GM21526 (cell line): ENCODE measurements around the gene ACOX2.

Experiments
- ATAC-seq: cut with Tn5 transposase; IDR thresholded peaks from one replicate; pipeline ENCODE4 v1.9.1; 2021; ENCODE audit warnings: moderate library complexity; ENCODE audit not compliant: unreplicated experiment, low FRiP score

The ACOX2 gene

DNA sequence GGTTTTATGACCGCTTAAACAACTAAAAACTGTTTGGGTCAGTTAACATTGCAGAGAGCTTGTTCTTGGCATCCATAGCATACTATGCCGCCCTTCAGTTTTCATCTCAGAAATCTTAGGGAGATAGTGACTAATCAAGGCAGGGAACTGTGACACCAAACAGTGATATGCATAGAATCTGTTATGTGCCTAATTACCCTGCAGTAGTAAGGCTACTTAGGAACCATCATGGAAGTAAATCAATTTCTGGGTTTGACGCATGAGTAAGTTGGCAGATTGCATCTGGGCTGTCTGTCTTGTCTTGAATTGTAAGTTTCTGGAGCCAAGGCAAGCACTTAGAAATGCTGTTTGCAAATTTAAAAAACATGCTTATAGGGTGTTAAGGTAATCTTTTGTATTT lies 22.6 kb downstream of the ACOX2 start:
- ATAC-seq = no peak

DNA sequence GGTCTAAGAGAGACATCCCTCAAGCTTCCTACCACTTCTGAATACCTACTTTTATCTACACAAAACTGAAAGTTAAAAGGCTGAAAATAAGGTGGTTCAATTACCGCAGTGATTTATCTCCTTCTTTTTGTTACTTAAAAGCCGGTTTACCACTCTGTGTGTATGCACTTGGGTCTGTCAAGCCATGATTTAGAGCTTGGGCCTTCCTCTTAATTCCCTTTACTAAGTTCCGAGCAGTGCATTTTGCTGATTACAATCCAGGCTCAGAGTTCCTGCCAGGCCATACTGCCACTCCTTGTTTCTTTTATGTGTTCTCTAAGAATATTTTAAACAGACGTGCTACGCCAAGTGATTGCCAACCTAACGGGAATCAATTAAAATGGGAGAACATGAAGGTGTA lies 28.6 kb downstream of the ACOX2 start:
- no peak for ATAC-seq

DNA sequence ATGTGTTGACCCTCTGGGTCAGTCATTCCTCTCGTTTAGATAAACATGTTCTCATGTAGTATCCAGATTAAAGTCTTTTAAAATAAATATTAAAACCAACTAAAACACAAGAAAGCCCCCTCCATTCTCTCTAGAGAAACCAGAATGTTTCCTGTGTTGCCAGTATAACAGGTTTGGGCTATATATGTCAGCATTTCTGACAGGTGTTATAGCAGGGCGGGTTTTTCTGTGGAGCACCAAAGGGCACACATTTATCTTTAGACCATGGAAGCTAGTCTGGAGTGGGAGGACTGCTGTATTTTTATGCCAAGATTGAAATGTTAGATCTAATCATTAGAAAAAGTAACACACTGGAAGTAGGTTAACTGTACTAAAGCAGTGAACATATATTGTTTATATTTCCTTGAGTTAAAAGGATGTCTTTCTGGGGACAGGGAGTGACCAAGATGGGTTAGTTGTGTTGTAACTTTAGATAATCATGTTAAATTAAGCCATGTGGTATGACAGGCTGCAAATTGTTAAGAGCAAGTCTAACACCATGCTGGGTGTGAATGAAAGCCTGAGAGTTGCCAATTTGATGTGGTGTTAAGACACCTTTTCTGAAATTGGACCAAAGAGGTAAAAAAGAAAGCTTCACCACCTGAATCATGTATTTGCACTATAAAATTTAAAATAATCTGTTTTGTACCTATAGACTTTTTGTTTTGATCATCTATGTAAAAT lies 29.5 kb downstream of the ACOX2 start:
- ATAC-seq = no peak

DNA sequence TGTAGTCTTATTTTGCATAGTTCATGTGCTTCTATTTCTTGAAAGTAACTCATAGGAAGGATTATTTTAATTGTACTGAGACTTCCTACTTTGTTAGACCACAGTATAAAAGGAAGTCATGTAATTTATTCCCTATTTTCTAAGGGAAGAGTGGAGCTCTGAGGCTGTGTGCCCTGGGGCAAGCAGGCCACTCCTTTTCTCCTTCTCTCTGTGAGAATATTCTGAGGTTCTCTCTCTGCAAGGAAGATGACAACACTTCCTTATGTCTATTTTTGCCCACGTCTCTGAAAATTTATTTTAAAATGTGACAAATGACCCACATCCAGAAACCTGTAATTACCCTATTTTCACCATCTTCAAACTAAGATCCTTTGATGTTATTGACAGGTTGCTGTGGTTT lies 34.1 kb downstream of the ACOX2 start:
- no peak for ATAC-seq

DNA sequence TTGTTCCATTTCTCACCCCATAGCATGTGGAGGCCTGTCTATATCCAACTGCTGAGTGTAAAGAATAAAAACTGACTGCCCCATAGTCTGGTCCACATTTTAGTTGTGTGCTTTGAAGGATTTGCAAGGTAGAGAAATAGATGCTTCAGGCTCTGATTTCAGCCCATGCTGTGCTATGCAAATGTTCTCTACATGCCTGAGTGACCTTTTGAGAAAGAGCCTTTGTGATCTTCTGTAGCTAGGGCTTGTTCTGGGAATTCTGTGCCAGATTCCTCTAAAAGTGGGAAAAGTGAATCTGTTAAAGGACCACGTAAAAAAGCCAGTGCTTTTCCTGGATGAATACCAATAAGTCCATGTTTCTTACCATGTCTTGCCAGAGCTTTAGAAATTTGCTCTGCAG lies 39.9 kb downstream of the ACOX2 start:
- no peak for ATAC-seq

DNA sequence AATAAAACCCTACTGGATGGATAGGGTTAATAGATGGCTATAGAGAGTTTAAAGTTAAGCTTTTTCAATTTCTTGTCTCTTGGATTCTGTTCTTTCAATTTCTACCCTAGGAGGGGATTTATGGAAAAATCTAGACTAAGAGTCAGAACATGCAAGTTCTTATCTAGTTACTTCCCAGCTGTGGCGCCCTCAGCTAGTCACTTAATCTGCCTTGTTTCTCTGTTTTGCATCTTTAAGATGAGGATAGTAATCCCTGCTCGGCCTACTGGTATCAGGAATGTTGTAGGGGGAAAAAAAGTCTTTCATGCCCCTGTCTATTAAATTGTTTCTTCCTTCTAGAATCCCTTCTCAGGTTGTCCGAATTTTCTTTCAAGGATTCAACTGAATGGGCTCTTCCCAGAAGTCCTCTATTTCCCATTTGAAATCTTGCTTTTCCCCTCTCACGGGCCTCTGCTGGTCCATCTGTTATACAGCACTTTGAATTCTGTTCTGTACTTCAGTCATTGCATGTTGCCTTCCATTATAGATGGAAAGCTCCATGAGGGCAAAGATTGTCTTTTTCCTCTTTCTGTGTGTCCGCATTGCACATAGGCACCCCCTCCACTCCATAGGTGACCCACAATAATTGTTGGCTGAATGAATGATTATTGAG lies 40.7 kb downstream of the ACOX2 start:
- ATAC-seq = no peak

DNA sequence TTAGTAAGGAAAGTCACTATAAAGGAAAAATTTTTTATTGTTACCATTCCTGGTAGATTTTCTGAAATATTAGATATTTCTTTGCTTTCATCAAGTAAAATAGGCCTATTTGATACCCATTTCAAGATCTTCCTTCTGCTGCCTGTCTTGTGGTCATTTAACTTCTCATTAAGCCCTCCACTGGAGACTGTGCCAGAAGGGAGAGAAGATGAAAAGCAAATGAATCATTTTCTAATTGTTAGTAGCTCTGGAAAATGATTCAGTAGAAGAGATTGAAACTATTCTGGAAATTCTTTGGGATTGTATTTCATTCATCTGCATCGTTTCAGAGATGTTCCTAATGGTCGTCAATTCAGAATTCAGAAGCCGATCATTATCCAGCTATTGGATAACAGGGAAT lies 41.9 kb downstream of the ACOX2 start:
- no peak for ATAC-seq

DNA sequence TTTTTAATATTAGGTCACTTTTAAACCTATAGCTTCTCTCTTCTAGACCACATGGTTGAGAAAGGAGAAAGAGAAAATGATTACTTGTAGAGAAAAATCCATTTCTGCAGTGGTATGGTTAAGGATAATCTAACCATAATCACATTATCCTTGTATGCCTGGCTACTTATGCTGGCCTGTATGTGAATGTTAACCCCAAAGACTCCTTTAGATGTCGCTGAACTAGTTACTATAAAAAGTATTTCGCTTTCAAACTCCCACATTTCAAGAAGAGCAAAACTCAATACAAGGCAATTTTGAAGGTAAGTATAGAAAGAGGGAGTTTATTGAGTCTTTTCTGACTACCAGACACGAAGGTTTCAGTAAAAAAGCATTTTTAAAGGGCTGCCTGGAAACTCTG lies 42.9 kb downstream of the ACOX2 start:
- no peak for ATAC-seq

DNA sequence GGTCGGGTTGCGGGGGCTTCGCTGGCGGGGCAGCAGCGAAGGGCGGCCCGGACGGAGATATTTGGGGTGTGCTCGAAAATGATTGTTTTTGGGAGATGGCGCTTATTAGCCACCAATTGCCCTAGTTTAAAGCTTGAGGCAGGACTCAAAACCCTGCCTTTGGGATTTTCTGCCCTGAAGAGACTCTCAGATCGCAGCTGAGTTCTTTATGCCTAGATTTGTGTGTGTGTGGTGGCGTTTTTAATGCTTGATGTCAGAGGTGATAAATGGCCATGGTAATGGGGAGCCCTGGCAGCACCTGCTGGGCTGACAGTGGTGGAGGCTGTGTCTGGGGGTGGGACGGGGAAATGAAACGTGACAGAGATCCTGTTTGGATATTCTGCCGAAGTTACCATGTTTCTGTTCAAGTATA lies 44.5 kb downstream of the ACOX2 start:
- ATAC-seq = peak; percentile 28

DNA sequence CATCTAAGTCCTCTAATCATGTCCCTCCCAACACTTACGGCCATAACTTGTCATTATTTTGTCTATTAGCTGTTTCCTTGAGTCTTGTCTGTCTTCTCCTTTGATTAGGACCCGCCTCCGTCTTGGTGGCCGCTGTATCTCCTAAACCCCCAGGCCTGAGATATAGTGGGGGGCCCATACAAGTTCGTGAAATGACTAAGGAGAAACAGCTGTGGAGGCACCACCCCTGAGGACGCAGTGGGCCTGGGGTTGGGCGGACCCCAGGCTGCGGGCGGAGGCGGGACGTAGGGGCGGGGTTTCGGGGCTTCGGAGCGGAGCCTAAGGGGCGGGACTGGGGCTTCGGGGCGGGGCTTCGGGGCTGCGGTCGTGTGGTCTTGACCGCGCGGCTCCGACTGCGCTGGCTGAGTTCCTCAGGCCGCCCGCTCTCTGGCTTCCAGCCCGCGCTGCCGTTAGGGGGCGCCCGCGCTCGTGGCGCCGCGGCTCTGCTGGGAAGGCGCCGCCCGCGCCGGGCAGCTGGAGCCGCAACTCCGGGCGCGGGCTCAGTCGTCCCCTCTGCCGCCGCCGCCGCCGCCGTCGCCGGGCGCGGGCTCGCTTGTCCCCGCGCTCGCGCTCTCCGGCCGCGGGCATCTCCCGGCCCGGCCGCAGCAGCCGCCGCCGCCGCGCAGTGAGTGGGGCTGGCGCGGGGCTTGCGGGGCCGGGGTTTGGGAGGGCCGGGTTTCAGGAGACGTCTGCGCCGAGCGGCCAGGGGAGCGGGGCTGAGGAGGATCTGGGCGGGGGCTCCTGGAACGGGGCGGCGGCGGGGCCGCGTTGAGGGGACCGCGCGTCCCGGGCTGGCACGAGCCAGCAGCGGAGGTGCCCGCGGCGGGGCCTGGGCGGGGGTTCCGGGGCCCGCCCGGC lies 45.2 kb downstream of the ACOX2 start, which contains the start of gene KCTD6:
Gene KCTD6 (plus strand): TSS at position 591 of the 897 bp plus-strand sequence. CDS start 6,660 bp downstream, outside the sequence.
- ATAC-seq = peak; percentile 91

DNA sequence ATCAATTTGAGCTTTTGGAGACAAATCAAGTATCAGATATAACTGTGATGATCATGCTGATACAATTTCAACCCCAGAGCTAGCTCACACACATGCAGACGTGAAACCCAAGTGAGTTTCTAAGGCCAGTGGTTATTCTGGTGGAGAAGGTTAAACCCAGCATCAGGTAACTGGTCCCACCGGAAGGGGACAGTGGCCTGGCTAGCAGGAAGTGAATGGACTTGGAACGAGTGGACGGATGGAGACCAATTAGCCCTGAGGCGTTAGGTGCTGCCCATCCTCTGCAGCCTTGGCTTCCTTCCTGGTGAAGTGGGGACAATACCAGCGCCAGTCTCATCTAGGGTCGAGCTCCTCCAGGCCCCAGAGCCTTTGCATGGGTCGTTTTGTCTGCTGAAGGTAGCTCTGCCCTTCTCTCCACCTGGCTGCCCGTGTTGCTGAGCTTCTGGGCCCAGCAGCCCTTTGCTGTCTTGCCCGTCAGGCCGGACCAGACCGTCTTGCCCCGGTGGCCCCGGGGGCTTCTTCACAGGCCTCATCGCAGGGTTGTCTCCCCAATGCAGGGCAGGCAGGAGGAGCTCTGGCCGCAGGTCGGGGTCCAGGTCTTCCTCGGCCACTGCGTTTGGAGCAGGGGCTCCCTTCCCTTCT lies 46.0 kb downstream of the ACOX2 start:
- ATAC-seq = no peak

DNA sequence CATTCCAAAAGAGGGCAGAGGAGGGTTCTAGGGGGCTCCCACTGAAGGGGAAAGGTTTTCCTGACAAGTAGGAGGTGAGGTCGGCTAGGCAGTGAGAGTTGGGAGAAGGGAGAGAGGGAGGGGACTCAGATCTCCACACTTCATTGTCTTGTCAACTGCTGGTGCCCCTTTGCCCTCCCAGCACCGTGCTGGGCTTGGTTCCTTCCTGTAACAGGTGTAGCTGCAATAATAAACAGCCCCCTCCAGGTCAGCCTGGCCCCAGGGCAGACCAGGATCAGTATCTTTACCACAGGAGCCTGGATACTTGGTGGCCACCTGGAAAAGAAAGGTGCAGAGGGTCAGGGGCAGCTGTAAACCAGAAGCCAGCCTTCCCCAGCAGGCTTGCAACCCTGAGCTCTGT lies 48.0 kb downstream of the ACOX2 start:
- no peak for ATAC-seq

DNA sequence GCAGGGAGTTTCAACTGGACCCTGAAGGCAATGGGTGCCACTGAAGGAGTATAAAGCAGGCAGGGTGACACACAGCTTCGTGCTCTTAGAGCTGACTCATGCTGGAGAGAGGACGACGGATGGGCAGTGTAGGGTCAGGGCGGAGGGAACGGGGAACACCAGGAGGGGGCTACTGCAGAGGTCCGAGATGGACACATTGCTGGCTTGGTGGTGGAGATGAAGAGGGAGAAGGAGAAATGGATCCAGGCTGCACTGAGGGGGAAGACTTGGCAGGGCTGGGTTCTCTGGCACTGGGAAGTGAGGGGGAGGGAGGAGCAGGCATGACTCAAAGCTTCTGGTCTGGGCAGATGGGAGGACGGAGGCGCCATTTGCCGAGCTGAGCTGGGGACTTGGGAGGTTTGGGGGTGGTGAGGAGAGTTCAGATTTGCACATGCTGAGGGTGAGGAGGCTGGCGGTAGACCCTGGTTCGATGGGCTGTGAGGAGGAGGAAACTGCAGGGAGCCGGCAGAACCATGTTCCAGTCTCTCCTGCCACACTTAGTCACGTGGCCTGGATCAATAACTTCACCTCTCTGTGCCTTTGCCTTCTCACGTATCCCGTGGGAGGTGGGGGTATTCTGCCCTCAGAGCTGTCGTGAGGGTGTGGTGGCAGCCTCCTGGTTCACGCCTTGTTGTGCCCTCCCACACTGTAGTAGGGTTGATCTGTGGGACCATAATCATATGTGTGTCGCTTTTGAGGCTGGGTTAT lies 49.7 kb downstream of the ACOX2 start:
- no peak for ATAC-seq

DNA sequence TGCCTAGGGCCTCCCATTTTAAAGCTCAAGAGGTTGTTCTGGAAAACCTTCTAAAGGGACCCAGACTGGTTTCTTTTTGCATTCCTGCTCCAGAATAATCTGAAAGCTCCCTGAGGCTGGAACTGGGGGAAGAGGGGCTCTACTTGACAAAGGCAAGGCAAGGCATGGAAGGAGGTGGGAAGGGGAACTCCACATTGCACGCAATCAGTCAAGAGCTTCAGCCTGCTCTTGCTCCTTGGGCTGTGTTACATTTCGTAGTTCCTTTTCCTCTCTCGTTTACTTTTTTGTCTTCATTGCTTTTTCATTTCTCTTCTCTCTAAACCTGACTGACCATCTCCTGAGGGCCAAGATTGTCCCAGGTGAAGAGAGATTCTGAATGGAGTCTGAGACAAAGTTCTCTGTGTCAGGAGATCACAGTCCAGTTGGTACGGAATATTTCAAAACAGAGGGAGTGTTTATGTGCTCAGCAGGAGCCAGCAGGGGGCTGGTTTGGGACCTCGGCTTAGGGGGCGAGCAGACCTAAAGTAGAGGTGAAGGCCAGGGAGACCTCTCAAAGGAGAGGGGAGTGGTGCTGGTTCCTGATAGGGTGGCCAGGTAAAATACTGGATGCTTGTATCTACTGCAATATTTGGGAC lies 51.1 kb downstream of the ACOX2 start:
- ATAC-seq = no peak

DNA sequence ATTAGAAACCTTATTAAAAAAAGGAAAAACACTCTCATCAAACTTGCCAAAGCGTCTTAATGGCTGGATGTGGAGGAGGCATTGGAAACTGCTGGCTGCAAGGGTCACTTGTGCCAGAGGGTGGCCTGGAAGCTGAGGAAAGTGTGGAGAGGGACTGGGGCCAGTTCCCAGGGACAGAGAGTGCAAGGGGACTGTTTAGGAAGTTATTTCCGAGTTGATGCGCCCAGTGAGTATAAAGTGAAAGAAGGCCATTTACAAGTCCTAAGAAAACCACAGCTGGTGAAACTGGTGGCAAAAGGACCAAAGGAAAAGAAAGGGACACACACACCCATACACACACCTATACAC lies 52.3 kb downstream of the ACOX2 start:
- ATAC-seq = no peak

DNA sequence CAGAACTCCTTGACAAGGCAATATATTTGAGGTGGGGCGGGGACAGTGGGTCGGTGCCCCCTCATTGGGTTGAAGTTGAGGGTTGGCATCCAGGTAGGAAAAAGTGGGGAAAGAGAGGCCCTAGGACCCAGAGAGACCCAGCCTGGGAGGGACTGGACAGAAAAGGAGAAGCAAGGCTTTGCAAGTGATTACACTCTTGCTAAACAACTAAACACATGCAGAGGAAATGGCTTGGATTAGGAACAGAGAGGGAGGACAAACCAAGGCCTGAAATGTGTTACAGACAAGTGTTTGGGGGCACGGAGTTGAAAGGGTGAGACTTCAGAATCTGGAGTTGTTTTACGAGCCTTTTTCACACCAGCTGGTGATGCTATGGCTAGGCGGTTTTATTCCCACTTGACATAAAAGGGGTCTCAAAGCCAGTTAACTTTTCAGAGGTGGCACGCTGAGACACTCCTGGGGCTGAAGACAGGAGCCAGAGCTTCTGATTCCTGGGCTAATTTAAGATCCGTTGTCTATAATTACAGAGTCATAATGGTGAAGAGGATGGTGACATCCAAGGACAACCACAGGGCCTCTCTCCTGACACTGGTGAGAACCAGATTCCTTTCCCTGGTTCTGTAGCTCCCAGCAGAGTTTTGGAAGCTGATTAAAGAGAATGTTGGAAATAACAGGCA lies 52.8 kb downstream of the ACOX2 start:
- no peak for ATAC-seq

DNA sequence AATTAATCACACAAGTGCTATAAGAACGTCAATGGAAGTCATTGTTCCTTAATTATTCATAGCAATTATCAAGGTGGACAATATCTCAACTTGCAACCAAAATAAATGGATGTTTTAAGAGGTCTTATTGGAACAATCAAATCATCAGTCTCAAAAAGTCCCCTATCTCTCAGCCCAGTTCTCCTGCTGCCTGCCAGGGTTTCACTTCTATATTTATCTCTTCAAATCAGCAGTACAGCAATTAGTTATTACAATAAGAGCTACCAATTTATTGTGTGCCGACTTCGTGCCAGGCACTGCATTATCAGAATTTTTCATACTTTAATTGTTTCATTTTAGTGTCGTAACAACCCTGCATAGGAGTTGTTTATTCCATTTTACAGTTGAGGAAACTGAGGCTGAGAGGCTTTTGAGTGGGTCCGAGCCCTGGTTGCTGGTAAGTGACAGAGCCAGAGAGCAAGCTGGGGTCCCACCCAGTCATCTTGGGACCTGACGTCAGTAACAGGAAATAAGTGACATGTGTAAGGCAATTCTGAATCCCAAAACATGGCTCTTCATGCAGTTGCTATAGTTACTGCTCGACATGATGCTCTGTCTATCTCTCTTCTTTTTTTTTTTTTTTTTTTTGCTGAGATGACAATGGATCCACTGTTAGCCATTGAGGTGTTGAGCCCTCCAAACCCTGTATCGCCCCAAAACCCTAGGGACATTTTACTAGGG lies 53.9 kb downstream of the ACOX2 start:
- ATAC-seq = no peak

DNA sequence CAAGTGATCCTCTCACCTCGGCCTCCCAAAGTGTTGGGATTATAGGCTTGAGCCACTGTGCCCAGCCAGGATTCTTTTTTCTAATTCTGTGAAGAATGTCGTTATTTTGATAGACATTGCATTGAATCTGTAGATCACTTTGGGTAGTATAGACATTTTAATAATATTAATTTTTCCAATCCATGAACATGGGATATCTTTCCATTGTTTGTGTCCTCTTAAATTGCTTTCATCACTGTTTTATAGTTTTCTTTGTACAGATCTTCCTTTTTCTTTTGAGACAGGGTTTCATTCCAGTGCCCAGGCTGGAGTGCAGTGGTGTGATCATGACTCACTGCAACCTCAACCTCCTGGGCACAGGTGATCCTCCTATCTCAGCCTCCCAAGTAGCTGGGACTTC lies 56.7 kb downstream of the ACOX2 start:
- ATAC-seq = no peak

DNA sequence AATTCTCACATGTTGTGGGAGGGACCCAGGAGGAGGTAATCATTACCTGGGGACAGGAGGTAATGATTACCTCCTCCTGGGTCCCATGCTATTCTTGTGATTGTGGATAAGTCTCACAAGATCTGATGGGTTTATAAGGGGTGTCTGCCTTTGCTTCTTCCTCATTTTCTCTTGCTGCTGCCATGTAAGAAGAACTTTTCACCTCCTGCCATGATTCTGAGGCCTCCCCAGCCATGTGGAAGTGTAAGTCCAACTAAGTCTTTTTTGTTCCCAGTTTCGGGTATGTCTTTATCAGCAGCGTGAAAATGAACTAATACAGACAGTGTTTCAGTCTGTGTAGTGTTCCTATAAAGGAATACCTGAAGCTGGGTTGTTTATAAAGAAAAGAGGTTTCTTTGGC lies 58.2 kb downstream of the ACOX2 start:
- ATAC-seq = no peak
